Body of pancreas (tissue), 4 donors: ENCODE measurements around the gene GAK. TPM values are rescaled to one million over a fixed set of nuclear protein-coding genes. Genes with fewer than 3 reads are reported as not detected.

Source experiments
- ATAC-seq: fragments of 150-250 bp; one replicate; pipeline ENCODE4 v1.9.1; 2016
- DNase-seq, 4 donors: peaks; one replicate each; pipeline ENCODE4 v3.0.0-alpha.2; 2019
- H3K27ac ChIP-seq, 4 donors: fragments of 200-600 bp; sonication (generic); 1 replicate in 3 of 4; 2 replicates in 1 of 4; pipeline versions ENCODE4 v1.5.1 to v1.6.1; 2016 to 2019; ENCODE audit warnings: mild to moderate bottlenecking in 1 of 4, mixed read lengths in 1 of 4, moderate library complexity in 1 of 4
- H3K27me3 ChIP-seq, 2 donors: fragments of 200-600 bp; sonication (generic); one replicate each; pipeline ENCODE4 v1.6.0; 2016; ENCODE audit warnings: mild to moderate bottlenecking in 1 of 2
- H3K36me3 ChIP-seq, 2 donors: fragments of 200-600 bp; sonication (generic); replicated peaks in 1 of 2; 2 replicates each; pipeline ENCODE4 v1.5.1; 2016; ENCODE audit warnings: low read depth in 2 of 2; ENCODE audit not compliant: insufficient read depth in 1 of 2
- H3K4me1 ChIP-seq: fragments of 200-600 bp; sonication (generic); one replicate; pipeline ENCODE4 v1.6.0; 2016
- H3K4me3 ChIP-seq, 2 donors: fragments of 200-600 bp; sonication (generic); 1 replicate in 1 of 2; 2 replicates in 1 of 2; pipeline ENCODE4 v1.5.1; 2016 to 2019
- H3K9me3 ChIP-seq, 3 donors: fragments of 200-600 bp; sonication (generic); 1 replicate in 2 of 3; 2 replicates in 1 of 3; pipeline ENCODE4 v1.5.1; 2016
- POLR2A ChIP-seq, 3 donors: fragments of 450-650 bp; IDR thresholded peaks; one replicate each; pipeline ENCODE4 v1.6.1; 2016; ENCODE audit warnings: antibody characterized with exemption in 3 of 3, mild to moderate bottlenecking in 2 of 3
- WGBS, 2 donors: methylation state at CpG; one replicate each; pipeline ENCODE4 v1.1.5; 2017; 5-methylcytosine and 5-hydroxymethylcytosine counted together
- intact Hi-C: fragments of 100-400 bp; cut with DNase I; formaldehyde crosslinking; loops from one replicate; pipeline ENCODE4 v1.15.1; 2023
- total RNA-seq, 2 donors: library from RNA; depleted of rRNA; stranded (reverse); fragments of >200 nt; gene quantifications; one replicate each; pipeline ENCODE4 v1.1.0, GENCODE V29; 2016
- TF ChIP-seq, protein P1 (sequence below), 7 experiments: fragments of 450-650 bp in 4 of 7; fragments of 200-600 bp in 3 of 7; sonication (generic) in 3 of 7; IDR thresholded peaks; one replicate each; pipeline ENCODE4 v1.5.1; 2016 to 2019; ENCODE audit warnings: antibody characterized with exemption in 7 of 7

GAK gene
- total RNA-seq, 2 donors from 2014 or later = 126 to 127 TPM

- Histone ChIP-seq H3K9me3 (no peaks in the 10 kb centered on the region), H3K27ac (peak overlapping the region in 3 of 4 donors; percentile 0 to 43 (median 33)), H3K4me3 (no peak overlapping the region), H3K36me3 (no peaks in the 10 kb centered on the region), H3K4me1 (peaks cover 14% of the 10 kb centered on the region), H3K27me3 (no peaks in the 10 kb centered on the region)
- ATAC-seq (peak; percentile 72), DNase-seq (peak; percentile 49 to 80 (median 72))
- no peak for TF ChIP-seq POLR2A (IDR thresholded peaks at IDR 0.05)
- TF ChIP-seq, protein P1, sequence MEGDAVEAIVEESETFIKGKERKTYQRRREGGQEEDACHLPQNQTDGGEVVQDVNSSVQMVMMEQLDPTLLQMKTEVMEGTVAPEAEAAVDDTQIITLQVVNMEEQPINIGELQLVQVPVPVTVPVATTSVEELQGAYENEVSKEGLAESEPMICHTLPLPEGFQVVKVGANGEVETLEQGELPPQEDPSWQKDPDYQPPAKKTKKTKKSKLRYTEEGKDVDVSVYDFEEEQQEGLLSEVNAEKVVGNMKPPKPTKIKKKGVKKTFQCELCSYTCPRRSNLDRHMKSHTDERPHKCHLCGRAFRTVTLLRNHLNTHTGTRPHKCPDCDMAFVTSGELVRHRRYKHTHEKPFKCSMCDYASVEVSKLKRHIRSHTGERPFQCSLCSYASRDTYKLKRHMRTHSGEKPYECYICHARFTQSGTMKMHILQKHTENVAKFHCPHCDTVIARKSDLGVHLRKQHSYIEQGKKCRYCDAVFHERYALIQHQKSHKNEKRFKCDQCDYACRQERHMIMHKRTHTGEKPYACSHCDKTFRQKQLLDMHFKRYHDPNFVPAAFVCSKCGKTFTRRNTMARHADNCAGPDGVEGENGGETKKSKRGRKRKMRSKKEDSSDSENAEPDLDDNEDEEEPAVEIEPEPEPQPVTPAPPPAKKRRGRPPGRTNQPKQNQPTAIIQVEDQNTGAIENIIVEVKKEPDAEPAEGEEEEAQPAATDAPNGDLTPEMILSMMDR (IDR thresholded peaks at IDR 0.05) = no peak
- WGBS, 2 donors = 63 to 94% methylated on average over 12 to 33 of the region's 33 CpGs
- intact Hi-C loops = no loop called here
These were observed 16.2 kb upstream of the GAK start for GRCh38 chr4:948101-948935.

DNA sequence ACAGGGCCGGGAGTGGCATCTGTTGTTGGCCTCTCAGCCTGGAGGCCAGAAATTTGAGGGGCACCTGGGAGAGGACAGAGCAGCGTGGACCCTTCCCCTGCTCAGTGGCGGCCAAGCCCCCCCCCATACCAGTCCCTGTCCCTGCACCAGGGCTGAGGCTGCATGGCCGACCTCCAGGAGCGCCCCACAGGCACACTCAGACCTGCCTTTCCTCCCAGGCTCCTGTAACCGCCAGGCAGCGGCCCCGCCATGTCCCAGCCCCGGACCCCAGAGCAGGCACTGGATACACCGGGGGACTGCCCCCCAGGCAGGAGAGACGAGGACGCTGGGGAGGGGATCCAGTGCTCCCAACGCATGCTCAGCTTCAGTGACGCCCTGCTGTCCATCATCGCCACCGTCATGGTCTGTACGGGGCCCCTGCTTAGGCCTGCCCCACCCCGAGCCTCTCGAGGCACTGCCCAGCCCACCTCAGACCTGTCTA, 15.4 kb upstream of the GAK start:
- Histone ChIP-seq H3K4me1 (peaks cover 14% of the 10 kb centered on the region), H3K9me3 (no peaks in the 10 kb centered on the region), H3K36me3 (no peaks in the 10 kb centered on the region), H3K27ac (peak overlapping the region in 1 of 4 donors; percentile 43), H3K27me3 (no peaks in the 10 kb centered on the region), H3K4me3 (no peak overlapping the region)
- intact Hi-C loops = no loop called here
- TF ChIP-seq, protein P1 (IDR thresholded peaks at IDR 0.05) = no peak
- no peak for TF ChIP-seq POLR2A (IDR thresholded peaks at IDR 0.05)
- 83 to 91% methylated on average over 1 to 18 of the region's 19 CpGs for WGBS, 2 donors
- no peak for ATAC-seq
- peak in 1 of 4 donors; percentile 9 for DNase-seq

DNA sequence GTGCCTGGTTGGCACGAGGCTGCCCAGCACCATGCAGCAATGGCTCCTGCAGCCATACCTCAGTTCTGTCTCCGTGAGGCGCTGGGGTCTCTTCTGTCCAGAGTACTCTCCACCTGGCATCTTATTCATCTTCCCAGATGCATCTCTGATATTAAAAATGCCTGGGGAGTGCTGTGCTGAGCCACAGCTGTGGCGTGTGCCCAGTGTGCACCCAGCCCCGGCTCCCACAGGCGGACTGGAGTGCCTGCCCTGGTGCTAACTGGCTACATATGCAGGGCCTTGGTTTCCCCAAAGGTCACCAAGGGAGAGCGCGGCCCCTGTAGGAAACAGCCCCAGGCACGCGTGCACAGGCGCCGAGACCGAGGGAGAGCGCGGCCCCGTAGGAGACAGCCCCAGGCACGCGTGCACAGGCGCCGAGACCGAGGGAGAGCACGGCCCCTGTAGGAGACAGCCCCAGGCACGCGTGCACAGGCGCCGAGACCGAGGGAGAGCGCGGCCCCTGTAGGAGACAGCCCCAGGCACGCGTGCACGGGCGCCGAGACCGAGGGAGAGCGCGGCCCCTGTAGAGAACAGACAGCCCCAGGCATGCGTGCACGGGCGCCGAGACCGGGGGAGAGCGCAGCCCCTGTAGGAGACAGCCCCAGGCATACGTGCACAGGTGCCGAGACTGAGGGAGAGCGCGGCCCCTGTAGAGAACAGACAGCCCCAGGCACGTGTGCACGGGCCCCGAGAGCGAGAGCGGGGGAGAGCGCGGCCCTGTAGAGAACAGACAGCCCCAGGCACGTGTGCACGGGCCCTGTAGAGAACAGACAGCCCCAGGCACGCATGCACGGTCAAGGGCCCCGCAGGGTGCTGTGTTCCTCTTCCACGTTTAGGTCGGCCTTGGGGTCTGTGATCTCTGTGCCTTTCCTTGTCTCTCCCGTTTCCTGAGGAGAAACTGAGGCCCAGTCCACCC, 14.7 kb upstream of the GAK start:
- Histone ChIP-seq H3K36me3 (no peaks in the 10 kb centered on the region), H3K4me3 (no peak overlapping the region), H3K9me3 (no peaks in the 10 kb centered on the region), H3K27me3 (no peaks in the 10 kb centered on the region), H3K4me1 (peaks cover 14% of the 10 kb centered on the region), H3K27ac (no peak overlapping the region)
- intact Hi-C loops = no loop called here
- ATAC-seq (no peak), DNase-seq (no peak)
- WGBS, 2 donors = 75 to 88% methylated on average over 32 to 49 of the region's 62 CpGs
- TF ChIP-seq, protein P1 (IDR thresholded peaks at IDR 0.05) = no peak
- TF ChIP-seq POLR2A (IDR thresholded peaks at IDR 0.05) = no peak

DNA sequence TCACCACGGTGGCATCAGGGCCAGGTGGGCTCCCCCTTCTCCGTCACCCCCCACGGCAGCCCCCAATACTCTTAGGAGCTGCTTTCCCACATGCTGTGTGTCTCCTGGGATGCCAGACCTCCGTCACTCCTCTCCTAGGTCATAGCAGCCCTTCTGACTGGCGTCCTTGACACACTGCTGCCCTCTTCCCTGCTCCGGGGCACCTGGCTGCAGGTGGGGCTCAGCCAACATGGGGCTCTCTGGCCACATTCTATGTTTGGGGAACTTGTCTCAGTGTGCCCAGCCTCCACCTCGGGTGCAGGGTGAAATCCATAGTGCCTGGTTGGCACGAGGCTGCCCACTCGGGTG, 14.0 kb upstream of the GAK start:
- H3K9me3 ChIP-seq = no peaks in the 10 kb centered on the region
- H3K36me3 ChIP-seq = no peaks in the 10 kb centered on the region
- peaks cover 14% of the 10 kb centered on the region for H3K4me1 ChIP-seq
- no peak overlapping the region for H3K27ac ChIP-seq
- intact Hi-C loops = no loop called here
- no peak for TF ChIP-seq POLR2A (IDR thresholded peaks at IDR 0.05)
- no peak for ATAC-seq
- WGBS, 2 donors = 71 to 75% methylated on average over 9 of the region's 9 CpGs
- DNase-seq = no peak
- H3K4me3 ChIP-seq = no peak overlapping the region
- no peaks in the 10 kb centered on the region for H3K27me3 ChIP-seq
